Amniotic epithelial cell (primary cell): ENCODE measurements around the gene PCDH7.

ENCODE experiments used
- DNase-seq: peaks from one replicate; pipeline ENCODE4 v3.0.0-alpha.2; 2010; ENCODE audit warnings: low read depth

The PCDH7 gene, protein sequence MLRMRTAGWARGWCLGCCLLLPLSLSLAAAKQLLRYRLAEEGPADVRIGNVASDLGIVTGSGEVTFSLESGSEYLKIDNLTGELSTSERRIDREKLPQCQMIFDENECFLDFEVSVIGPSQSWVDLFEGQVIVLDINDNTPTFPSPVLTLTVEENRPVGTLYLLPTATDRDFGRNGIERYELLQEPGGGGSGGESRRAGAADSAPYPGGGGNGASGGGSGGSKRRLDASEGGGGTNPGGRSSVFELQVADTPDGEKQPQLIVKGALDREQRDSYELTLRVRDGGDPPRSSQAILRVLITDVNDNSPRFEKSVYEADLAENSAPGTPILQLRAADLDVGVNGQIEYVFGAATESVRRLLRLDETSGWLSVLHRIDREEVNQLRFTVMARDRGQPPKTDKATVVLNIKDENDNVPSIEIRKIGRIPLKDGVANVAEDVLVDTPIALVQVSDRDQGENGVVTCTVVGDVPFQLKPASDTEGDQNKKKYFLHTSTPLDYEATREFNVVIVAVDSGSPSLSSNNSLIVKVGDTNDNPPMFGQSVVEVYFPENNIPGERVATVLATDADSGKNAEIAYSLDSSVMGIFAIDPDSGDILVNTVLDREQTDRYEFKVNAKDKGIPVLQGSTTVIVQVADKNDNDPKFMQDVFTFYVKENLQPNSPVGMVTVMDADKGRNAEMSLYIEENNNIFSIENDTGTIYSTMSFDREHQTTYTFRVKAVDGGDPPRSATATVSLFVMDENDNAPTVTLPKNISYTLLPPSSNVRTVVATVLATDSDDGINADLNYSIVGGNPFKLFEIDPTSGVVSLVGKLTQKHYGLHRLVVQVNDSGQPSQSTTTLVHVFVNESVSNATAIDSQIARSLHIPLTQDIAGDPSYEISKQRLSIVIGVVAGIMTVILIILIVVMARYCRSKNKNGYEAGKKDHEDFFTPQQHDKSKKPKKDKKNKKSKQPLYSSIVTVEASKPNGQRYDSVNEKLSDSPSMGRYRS (N-terminal part only)

DNA sequence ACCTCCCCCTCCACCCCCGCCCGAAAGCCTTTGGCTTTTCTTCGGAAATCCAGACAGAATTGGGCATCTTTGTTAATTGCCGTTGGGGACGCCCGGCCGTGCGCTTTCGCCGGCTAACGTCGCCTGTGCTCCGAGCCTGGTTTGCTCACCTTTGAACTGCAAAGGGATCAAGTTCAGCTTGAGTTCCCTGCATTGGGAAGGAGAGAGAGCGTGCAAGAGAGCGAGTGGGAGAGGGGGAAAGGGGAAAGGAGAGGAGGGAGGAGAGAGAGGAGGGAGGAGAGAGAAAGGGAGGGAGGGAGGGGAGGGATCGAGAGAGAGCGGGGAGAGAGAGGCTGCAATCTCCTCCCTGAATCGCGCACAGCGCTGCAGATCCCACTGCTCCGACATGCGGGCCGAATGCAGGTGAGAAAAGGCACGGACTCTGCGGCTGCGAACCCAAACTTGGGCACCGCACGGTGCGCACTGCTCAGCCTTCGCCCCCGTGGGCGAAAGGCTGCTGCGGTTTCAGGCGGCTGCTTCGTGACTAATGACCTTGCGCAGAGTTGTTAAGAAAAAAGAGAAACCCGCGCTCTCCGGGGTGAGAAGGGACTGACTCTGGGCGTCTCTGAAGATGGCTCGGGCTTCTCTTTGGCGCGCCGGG, at the start of gene PCDH7:
Gene PCDH7 (plus strand): TSS at position 349 of the 640 bp plus-strand sequence. CDS start 1,054 bp downstream, outside the sequence.
- DNase-seq: peak; percentile 87

- DNase-seq: no peak
These were observed 48.2 kb upstream of the PCDH7 start for GRCh38 chr4:30671926-30672448.

DNA sequence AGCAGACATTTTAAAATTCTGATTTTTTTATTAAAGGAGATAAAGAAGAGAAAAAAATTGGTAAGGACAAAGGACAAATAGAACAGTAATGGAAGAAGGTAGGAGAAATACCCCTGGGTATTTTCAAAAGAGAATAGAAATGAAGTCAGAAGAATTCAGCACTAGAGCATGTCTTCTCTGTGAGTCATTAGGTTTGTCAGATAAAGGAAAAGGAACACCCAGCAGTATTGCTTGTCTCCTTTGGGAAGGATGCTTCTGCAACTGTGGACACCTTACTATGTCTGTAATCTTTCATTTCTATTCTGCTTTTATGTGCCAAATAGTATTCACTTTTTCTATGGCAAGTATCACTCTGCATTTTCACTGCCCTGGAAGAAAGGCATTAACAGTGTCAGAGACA, 24.0 kb upstream of the PCDH7 start:
- peak; percentile 44 for DNase-seq

DNA sequence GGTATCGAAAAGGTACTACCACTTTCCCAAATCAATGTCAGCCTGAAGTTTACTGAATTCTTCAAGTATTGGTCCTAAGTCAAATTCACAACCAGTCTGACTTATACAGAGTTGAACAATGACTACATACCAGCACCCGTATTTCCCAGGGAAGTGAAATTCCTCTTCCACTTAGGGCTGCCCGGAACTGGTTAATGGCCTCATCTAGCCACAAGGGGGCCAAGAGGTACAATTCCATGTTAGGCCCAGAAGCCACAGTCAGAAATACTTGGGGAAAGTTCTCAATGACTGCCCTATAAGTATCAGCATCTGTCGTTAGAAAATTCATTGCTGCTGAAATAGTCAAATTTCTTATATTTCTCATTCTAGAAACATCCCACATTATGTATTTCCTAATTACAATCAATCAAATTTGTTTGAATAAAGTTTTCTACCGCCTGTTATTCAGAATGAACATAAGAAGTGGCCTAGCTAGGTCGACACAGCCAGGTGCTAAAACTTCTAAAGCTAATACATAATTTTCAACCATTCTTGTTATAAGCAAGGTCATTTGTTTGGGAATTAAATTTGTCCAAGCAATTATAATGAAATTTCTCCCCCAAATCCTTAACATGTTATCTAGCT, 5.6 kb upstream of the PCDH7 start:
- peak; percentile 65 for DNase-seq

GRCh38 chr4:30716158-30716557, 4.0 kb upstream of the PCDH7 start:
- DNase-seq: peak; percentile 55

GRCh38 chr4:30716681-30717207, 3.4 kb upstream of the PCDH7 start:
- DNase-seq: peak; percentile 42

DNA sequence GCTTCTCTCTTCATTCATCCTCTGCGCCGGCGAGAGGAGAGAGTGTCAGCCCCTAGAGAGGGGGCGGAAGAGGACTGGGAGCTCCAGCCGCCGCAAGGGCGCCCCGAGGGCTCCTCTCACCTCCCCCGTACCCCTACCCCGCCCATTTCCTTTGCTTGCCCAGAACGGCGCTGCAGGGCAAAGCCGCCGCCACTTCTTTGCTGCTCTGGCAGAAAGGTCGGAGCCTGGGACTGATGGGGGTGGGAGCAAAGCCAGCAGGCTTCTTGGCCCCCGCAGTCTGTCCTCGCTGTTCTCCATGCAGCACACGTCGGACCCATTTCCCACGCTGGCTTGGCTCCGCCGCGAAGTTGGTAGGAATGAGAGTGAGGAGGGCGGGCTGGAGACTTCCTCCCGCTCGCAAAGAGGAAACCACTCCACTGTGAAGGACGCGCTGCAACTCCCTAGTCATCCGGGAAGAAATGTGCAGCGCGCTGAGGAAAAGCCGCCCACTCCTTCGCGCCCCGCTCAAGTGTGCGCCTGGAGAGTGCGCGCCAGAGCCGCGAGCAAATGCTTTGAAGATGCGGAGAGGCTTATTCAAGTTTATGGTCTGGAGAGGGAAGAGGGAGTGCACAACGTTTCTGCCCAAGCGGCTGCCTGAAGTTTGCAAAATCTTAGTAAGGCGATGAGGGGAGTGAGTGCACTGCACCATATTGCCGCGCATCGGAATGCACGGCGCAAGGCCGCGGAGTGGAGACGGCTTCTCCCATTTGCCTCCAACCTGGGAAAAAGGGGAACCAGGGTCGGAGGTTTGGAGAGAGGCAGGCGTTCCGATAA, 2.8 kb upstream of the PCDH7 start:
- DNase-seq: peak; percentile 82

- DNase-seq: peak; percentile 60
These were observed 2.1 kb upstream of the PCDH7 start for GRCh38 chr4:30718021-30718542.

DNA sequence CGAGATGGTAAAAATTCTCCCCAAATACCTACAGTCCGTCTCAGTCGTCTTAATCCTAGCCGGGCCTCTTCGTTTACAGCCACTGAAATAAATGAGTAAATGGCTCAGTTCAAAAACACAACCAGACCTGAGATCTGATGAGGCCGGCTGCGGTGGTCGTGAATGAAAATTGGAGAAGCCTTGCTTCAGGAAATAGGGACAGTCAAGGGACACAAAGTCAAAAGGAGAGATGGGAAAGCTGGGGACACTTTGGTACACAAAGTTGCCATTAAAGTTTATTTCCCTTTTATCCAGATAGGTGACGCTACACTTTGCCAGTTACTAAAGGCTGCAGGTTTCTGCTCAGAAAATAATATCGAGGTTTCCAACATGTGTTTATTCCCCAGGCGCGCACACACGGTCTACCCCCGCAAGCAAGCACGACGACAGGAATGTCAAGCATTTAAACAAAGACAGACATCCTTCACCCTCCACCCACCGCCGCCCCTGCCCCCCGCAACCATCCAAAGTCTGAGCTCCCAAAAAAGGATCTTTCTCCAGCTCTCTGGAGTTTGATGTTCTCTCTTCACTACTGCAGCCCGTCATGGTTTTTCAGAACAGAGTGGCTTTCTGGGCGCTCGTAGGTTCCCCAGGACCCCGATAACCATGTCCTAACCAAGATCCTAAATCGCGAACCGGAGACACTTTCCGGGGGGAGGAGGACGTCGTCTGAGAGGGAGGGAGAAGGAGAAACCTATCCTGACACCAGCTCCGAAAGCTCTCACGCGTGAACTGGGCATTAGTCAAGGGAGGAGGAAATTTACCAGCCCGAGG, 1.3 kb upstream of the PCDH7 start:
- DNase-seq: peak; percentile 59

DNA sequence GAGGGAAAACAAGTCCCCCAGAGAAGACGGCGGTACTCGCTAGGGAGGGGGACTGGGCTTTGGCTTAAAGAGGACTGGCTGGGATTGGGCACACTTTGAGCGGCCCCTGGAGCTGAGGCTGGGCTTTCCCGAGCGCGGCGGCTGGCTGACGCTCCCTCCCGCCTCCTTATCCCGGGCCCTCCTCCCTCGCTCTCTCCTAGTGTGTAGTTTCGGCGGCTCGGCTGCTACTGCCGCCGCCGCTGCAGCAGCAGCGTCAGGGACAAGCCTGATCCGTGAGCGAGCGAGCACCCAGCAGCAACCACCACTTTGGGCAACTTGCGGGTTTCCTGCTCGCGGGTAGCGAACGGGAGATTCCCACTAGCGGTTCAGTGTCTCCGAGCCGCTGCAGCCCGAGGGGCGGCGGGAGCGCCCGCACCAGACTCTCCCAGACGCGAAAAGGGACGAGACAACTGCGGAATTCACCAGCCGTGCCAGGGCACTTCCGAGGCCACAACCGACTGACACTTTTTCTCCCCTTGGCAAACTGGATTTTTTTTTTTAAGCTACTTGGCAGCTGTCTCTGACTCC, 632 bp upstream of the PCDH7 start:
- DNase-seq: peak; percentile 74

DNA sequence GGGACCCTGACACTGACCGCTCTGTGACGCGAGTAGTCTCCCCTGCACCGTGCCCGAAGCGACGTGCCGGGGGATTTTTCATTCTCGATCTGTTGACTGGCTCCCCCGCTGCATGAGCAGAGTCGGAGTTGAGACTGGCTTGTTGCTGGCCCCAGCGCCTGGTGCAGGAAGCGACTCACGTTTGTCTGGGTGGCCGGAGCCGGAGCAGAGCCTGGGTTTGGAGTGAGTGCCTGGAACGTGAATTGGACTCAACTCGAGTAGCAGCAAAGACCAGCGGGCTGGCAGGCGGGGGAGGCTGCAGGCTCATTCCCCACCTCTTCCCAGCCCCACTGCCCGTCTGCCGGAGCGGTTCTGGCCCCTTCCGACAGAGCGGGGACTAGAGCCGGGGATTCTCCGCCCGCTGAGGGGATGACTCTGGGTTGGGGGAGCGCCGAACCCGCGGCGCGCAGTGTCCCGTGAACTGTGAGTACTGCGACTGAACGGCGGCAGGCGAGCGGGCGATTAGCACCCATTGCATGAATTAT, 554 bp downstream of the PCDH7 start:
- peak; percentile 51 for DNase-seq

DNA sequence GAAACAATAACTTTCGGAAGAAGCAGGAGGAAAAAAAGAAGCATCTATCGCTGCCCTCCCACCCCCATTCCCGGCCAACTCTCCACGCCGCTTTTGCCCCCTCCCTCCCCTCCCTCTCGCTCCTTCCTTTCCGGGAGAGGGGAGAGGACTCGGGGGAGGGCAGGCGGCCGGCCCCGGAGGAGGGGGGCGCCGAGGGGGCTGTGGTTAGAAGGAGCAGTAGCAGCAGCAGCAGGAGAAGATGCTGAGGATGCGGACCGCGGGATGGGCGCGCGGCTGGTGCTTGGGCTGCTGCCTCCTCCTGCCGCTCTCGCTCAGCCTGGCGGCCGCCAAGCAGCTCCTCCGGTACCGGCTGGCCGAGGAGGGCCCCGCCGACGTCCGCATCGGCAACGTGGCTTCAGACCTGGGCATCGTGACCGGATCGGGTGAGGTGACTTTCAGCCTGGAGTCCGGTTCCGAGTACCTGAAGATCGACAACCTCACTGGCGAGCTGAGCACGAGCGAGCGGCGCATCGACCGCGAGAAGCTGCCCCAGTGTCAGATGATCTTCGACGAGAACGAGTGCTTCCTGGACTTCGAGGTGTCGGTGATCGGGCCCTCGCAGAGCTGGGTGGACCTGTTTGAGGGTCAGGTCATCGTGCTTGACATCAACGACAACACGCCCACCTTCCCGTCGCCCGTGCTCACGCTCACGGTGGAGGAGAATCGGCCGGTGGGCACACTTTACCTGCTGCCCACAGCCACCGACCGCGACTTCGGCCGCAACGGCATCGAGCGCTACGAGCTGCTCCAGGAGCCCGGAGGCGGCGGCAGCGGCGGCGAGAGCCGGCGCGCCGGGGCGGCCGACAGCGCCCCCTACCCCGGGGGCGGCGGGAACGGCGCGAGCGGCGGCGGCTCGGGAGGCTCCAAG, 1.3 kb downstream of the PCDH7 start:
- DNase-seq: peak; percentile 55

GRCh38 chr4:30722092-30722358, 1.9 kb downstream of the PCDH7 start:
- no peak for DNase-seq

GRCh38 chr4:30722359-30723200, 2.4 kb downstream of the PCDH7 start:
- no peak for DNase-seq

GRCh38 chr4:30723201-30723955, 3.2 kb downstream of the PCDH7 start:
- DNase-seq: no peak

GRCh38 chr4:30724247-30724646, 4.1 kb downstream of the PCDH7 start:
- peak; percentile 46 for DNase-seq
